Cerebellar cortex (tissue), 1 donor: Measurements from ENCODE around the gene RPS6KL1.
"Not testable (repeated sequence)": the region's sequence is repeated elsewhere in the genome, so short reads cannot be mapped to it uniquely, and the experiment has no call there.

Experiments used
- DNase-seq: peaks from one replicate; pipeline ENCODE4 v3.0.0-alpha.2; 2015; ENCODE audit warnings: low spot score

The RPS6KL1 gene

GRCh38 chr14:74934476-74935359, 11.7 kb upstream of the RPS6KL1 start:
- no peak for DNase-seq

GRCh38 chr14:74934041-74934440, 11.0 kb upstream of the RPS6KL1 start:
- DNase-seq = no peak

- DNase-seq = not testable (repeated sequence)
Observed at GRCh38 chr14:74932936-74933335, 9.9 kb upstream of the RPS6KL1 start.

GRCh38 chr14:74932401-74932901, 9.4 kb upstream of the RPS6KL1 start:
- DNase-seq = no peak

GRCh38 chr14:74931744-74932143, 8.7 kb upstream of the RPS6KL1 start:
- DNase-seq = not testable (repeated sequence)

GRCh38 chr14:74929242-74929641, 6.2 kb upstream of the RPS6KL1 start:
- no peak for DNase-seq

- DNase-seq = no peak
Observed at GRCh38 chr14:74927225-74927624, 4.2 kb upstream of the RPS6KL1 start.

- DNase-seq = no peak
Observed at GRCh38 chr14:74924061-74924460, 1.0 kb upstream of the RPS6KL1 start.

GRCh38 chr14:74921987-74922751, 891 bp downstream of the RPS6KL1 start:
- DNase-seq = no peak

- no peak for DNase-seq
Observed at GRCh38 chr14:74921053-74921620, 1.9 kb downstream of the RPS6KL1 start.

GRCh38 chr14:74920281-74920680, 2.8 kb downstream of the RPS6KL1 start:
- DNase-seq = no peak

- DNase-seq = no peak
Observed at GRCh38 chr14:74919421-74920165, 3.5 kb downstream of the RPS6KL1 start.

- DNase-seq = no peak
Observed at GRCh38 chr14:74918380-74918779, 4.7 kb downstream of the RPS6KL1 start.

GRCh38 chr14:74917646-74918081, 5.4 kb downstream of the RPS6KL1 start:
- no peak for DNase-seq

- no peak for DNase-seq
Observed at GRCh38 chr14:74917178-74917543, 5.9 kb downstream of the RPS6KL1 start.

GRCh38 chr14:74915826-74916225, 7.2 kb downstream of the RPS6KL1 start:
- DNase-seq = no peak

- no peak for DNase-seq
Observed at GRCh38 chr14:74915426-74915825, 7.6 kb downstream of the RPS6KL1 start.

GRCh38 chr14:74913986-74914573, 9.0 kb downstream of the RPS6KL1 start:
- peak; percentile 70 for DNase-seq

GRCh38 chr14:74913393-74913910, 9.6 kb downstream of the RPS6KL1 start:
- DNase-seq = no peak

- no peak for DNase-seq
Observed at GRCh38 chr14:74912801-74913200, 10.3 kb downstream of the RPS6KL1 start.

GRCh38 chr14:74912111-74912510, 10.9 kb downstream of the RPS6KL1 start:
- DNase-seq = no peak
